GM12878 (cell line): ENCODE results near the gene MEIKIN. TPM values are rescaled to one million over a fixed set of nuclear protein-coding genes. Genes with fewer than 3 reads are reported as not detected.

ENCODE experiments used
- ATAC-seq: fragments of 200-7000 bp; cut with Tn5 transposase; 3 replicates; pipeline ENCODE4 v1.9.1; 2020; ENCODE audit warnings: mild to moderate bottlenecking, moderate library complexity
- BruUV-seq: library from RNA; stranded (reverse); fragments of 400-500 nt; replicated peaks from 2 replicates; lab custom pipeline; 2021; lab: Mats Ljungman, UMichigan
- CTCF ChIA-PET: fragments of 300-600 bp; sonication (Branson Sonifier 250); formaldehyde crosslinking; extraction: SDS; loops from one replicate; lab custom pipeline; 2021; ENCODE audit warnings: inconsistent platforms; lab: Yijun Ruan, JAX
- POLR2A ChIA-PET: fragments of 350-600 bp; formaldehyde crosslinking; extraction: SDS; loops from one replicate; lab custom pipeline; 2021; ENCODE audit warnings: inconsistent platforms; lab: Charles Lee
- RAD21 ChIA-PET: fragments of 300-600 bp; sonication (Branson Sonifier 250); formaldehyde crosslinking; loops from one replicate; lab custom pipeline; 2023; ENCODE audit warnings: antibody characterized with exemption; ENCODE audit not compliant: unreplicated experiment; lab: Charles Lee
- SMC1A ChIA-PET: fragments of 300-600 bp; sonication (Branson Sonifier 250); formaldehyde crosslinking; loops from one replicate; lab custom pipeline; 2023; ENCODE audit not compliant: unreplicated experiment, uncharacterized antibody; lab: Charles Lee
- DNase-seq: peaks from one replicate; pipeline ENCODE4 v3.0.0-alpha.2; 2011; ENCODE audit warnings: low read depth, low spot score
- FAIRE-seq: peaks from 3 replicates; lab custom pipeline; 2011; peaks lifted over from hg19 to GRCh38; lab: Jason Lieb, UNC
- H2AFZ ChIP-seq: 2 replicates; pipeline ENCODE4 v1.6.0; 2011; ENCODE audit warnings: low read depth, low read length, control low read depth; ENCODE audit not compliant: control insufficient read depth
- H3K27ac ChIP-seq: 2 replicates; pipeline ENCODE4 v1.5.1; 2011; ENCODE audit warnings: control low read depth; ENCODE audit not compliant: control insufficient read depth, insufficient read depth
- H3K27me3 ChIP-seq, 2 experiments: replicated peaks in 1 of 2; 2 replicates each; pipeline versions ENCODE4 v1.6.0 to v1.6.1; 2011; ENCODE audit warnings: low read length in 1 of 2; ENCODE audit not compliant: control insufficient read depth in 2 of 2, insufficient read depth in 2 of 2
- H3K36me3 ChIP-seq, 2 experiments: 2 replicates each; pipeline ENCODE4 v1.5.1; 2011; ENCODE audit warnings: low read length in 1 of 2; ENCODE audit not compliant: control insufficient read depth in 2 of 2, insufficient read depth in 2 of 2
- H3K4me1 ChIP-seq: 2 replicates; pipeline ENCODE4 v1.6.1; 2011; ENCODE audit warnings: mild to moderate bottlenecking, low read length, moderate library complexity, mixed read lengths; ENCODE audit not compliant: control insufficient read depth, insufficient read depth
- H3K4me2 ChIP-seq: 2 replicates; pipeline ENCODE4 v1.6.0; 2011; ENCODE audit warnings: control low read depth; ENCODE audit not compliant: control insufficient read depth, insufficient read depth
- H3K4me3 ChIP-seq: fragments of 200-600 bp; sonication (generic); 2 replicates; pipeline ENCODE4 v1.5.1; 2016
- H3K79me2 ChIP-seq: 2 replicates; pipeline ENCODE4 v1.6.0; 2011; ENCODE audit warnings: low read length; ENCODE audit not compliant: control insufficient read depth, insufficient read depth
- H3K9ac ChIP-seq: 2 replicates; pipeline ENCODE4 v1.8.0; 2011; ENCODE audit warnings: low read length, control low read depth, mixed read lengths; ENCODE audit not compliant: control insufficient read depth, insufficient read depth
- H3K9me3 ChIP-seq: replicated peaks from 3 replicates; pipeline ENCODE4 v1.5.1; 2011; ENCODE audit warnings: mild to moderate bottlenecking, low read length; ENCODE audit not compliant: control insufficient read depth, insufficient read depth
- H4K20me1 ChIP-seq: 2 replicates; pipeline ENCODE4 v1.6.0; 2011; ENCODE audit not compliant: control insufficient read depth, insufficient read depth
- ESRRA ChIP-seq: IDR thresholded peaks from 2 replicates; pipeline ENCODE4 v1.6.1; 2012; ENCODE audit warnings: mild to moderate bottlenecking, low read length, improper control_type of control experiment
- HDAC6 ChIP-seq: fragments of 200-600 bp; sonication (generic); IDR thresholded peaks from one replicate; pipeline ENCODE4 v1.8.0; 2017; ENCODE audit warnings: antibody characterized with exemption; ENCODE audit not compliant: unreplicated experiment
- HDGF ChIP-seq: fragments of 450-650 bp; IDR thresholded peaks from 2 replicates; pipeline ENCODE4 v1.6.1; 2016; ENCODE audit warnings: antibody characterized with exemption
- LARP7 ChIP-seq: fragments of 450-650 bp; IDR thresholded peaks from 2 replicates; pipeline ENCODE4 v1.6.1; 2017; ENCODE audit warnings: mild to moderate bottlenecking
- NFYA ChIP-seq: IDR thresholded peaks from 2 replicates; pipeline ENCODE4 v1.6.1; 2011; ENCODE audit warnings: low read depth, mild to moderate bottlenecking, low read length, improper control_type of control experiment, borderline replicate concordance
- PML ChIP-seq: IDR thresholded peaks from 2 replicates; pipeline ENCODE4 v1.6.1; 2012; ENCODE audit warnings: low read length, inconsistent platforms
- TCF7 ChIP-seq: IDR thresholded peaks from 2 replicates; pipeline ENCODE4 v1.6.1; 2014; ENCODE audit warnings: antibody characterized with exemption, borderline replicate concordance
- WGBS: methylation state at CpG from one replicate; pipeline ENCODE4 v1.1.6; 2016; ENCODE audit warnings: low lambda C conversion rate; ENCODE audit not compliant: insufficient replicate concordance, insufficient coverage; ENCODE audit errors: missing lambda C conversion rate; 5-methylcytosine and 5-hydroxymethylcytosine counted together
- in situ Hi-C: fragments of 300-500 bp; cut with MboI; formaldehyde crosslinking; loops from 9 replicates; pipeline ENCODE4 v1.14.3; 2018; ENCODE audit warnings: mixed read lengths
- intact Hi-C: fragments of 100-400 bp; cut with micrococcal nuclease; formaldehyde crosslinking; loops from one replicate; pipeline ENCODE4 v1.14.2; 2022; ENCODE audit not compliant: unreplicated experiment
- polyA plus RNA-seq, 11 experiments: library from polyadenylated mRNA; depleted of rRNA in 4 of 11; unstranded in 6 of 11; stranded (reverse) in 5 of 11; fragments of >200 nt; fragmentation: Nextera tagmentation in 4 of 11; fragmentation: Illumina TruSeq in 1 of 11; extraction: Ambion mirVana in 4 of 11; extraction: Trizol in 1 of 11; gene quantifications; 1 replicate in 1 of 11; 2 replicates in 10 of 11; pipeline versions ENCODE4 v1.2.1 to v1.2.3, GENCODE V29; 2011 to 2016; ENCODE audit warnings: inconsistent platforms in 2 of 11, missing spikeins in 2 of 11, low read depth in 1 of 11
- total RNA-seq, 4 experiments: library from RNA; depleted of rRNA in 3 of 4; stranded (reverse); fragments of >200 nt in 3 of 4; fragmentation: Illumina TruSeq in 1 of 4; extraction: Trizol in 1 of 4; gene quantifications; 2 replicates each; pipeline versions ENCODE4 v1.2.1 to v1.2.3, GENCODE V29; 2013 to 2021
- TF ChIP-seq, protein P1 (sequence below): IDR thresholded peaks from 2 replicates; pipeline ENCODE4 v1.6.1; 2011; ENCODE audit warnings: borderline replicate concordance, low read depth, mild to moderate bottlenecking, moderate library complexity, mixed read lengths, low read length; ENCODE audit not compliant: insufficient read depth; ENCODE audit errors: extremely low read length
- TF ChIP-seq, protein P2 (sequence below): IDR thresholded peaks from 2 replicates; pipeline ENCODE4 v1.6.1; 2012; ENCODE audit warnings: low read depth, low read length, improper control_type of control experiment

The MEIKIN gene
- total and polyA plus RNA-seq, 10 of the 15 experiments (the other 5 are each of a cell fraction or from before 2014, with no cell fraction given), result not detected

- TF ChIP-seq, protein P1, sequence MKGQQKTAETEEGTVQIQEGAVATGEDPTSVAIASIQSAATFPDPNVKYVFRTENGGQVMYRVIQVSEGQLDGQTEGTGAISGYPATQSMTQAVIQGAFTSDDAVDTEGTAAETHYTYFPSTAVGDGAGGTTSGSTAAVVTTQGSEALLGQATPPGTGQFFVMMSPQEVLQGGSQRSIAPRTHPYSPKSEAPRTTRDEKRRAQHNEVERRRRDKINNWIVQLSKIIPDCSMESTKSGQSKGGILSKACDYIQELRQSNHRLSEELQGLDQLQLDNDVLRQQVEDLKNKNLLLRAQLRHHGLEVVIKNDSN, result no peak
- TF ChIP-seq PML, result no peak
- no peak for TF ChIP-seq TCF7
- no peak for TF ChIP-seq NFYA
- TF ChIP-seq HDGF, result no peak
- TF ChIP-seq ESRRA, result no peak
- no peak for TF ChIP-seq LARP7
- TF ChIP-seq HDAC6, result no peak
These were observed 170.7 kb downstream of the MEIKIN start (continued) for GRCh38 chr5:131774652-131775367.

GRCh38 chr5:131773805-131774204 is 171.7 kb downstream of the MEIKIN start:
- ChIA-PET RAD21 (no interaction called here), CTCF (interaction anchor here (1.4 kb wide), 1 partner anchor 236 kb away, joined by 3 read pairs; no protein-coding TSS in a partner anchor), POLR2A (interaction anchor here (1.2 kb wide), 1 partner anchor 14 kb away, joined by 3 read pairs; no protein-coding TSS in a partner anchor), SMC1A (interaction anchor here (1.2 kb wide), 1 partner anchor 9 kb away, joined by 3 read pairs; no protein-coding TSS in a partner anchor)
- FAIRE-seq, result no peak
- no peak overlapping the region for H3K4me2 ChIP-seq
- H2AFZ ChIP-seq, result no peak overlapping the region
- BruUV-seq, result no TSS peak
- no peaks in the 10 kb centered on the region for H3K4me1 ChIP-seq
- WGBS, result 98% methylated on average over 2 of the region's 2 CpGs
- H3K4me3 ChIP-seq, result no peak overlapping the region
- H4K20me1 ChIP-seq, result no peaks in the 10 kb centered on the region
- no peak overlapping the region for H3K27ac ChIP-seq
- no peaks in the 10 kb centered on the region for H3K36me3 ChIP-seq
- H3K9me3 ChIP-seq, result no peaks in the 10 kb centered on the region
- no peak for DNase-seq
- H3K9ac ChIP-seq, result no peak overlapping the region
- no peak for TF ChIP-seq PML
- TF ChIP-seq, protein P2, sequence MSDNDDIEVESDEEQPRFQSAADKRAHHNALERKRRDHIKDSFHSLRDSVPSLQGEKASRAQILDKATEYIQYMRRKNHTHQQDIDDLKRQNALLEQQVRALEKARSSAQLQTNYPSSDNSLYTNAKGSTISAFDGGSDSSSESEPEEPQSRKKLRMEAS, result no peak
- TF ChIP-seq, all 136 proteins: peak for 0
- in situ Hi-C loops, result no loop called here
- ATAC-seq, result no peak
- Histone ChIP-seq H3K27me3 (no peaks in the 10 kb centered on the region), H3K79me2 (peaks cover 41% of the 10 kb centered on the region)
- intact Hi-C loops, result no loop called here
